Panc1 (cell line): ENCODE data around the gene GSK3B. TPM values are rescaled to one million over a fixed set of nuclear protein-coding genes. Genes with fewer than 3 reads are reported as not detected.
A peak's percentile ranks its signal among the peaks of the same experiment; 100 is the strongest.

ENCODE experiments used
- ATAC-seq: fragments of 200-7000 bp; cut with Tn5 transposase; 2 replicates; pipeline ENCODE4 v1.9.1; 2020; ENCODE audit warnings: mild to moderate bottlenecking, moderate library complexity
- BruUV-seq: library from RNA; stranded (reverse); fragments of 400-500 nt; replicated peaks from 2 replicates; lab custom pipeline; 2021; lab: Mats Ljungman, UMichigan
- CTCF ChIA-PET: fragments of 300-600 bp; sonication (Branson Sonifier 250); formaldehyde crosslinking; loops from one replicate; lab custom pipeline; 2022; ENCODE audit warnings: antibody characterized with exemption; lab: Charles Lee
- POLR2A ChIA-PET: fragments of 300-600 bp; sonication (Branson Sonifier 250); formaldehyde crosslinking; loops from one replicate; lab custom pipeline; 2022; ENCODE audit warnings: antibody characterized with exemption; lab: Charles Lee
- DNase-seq: peaks from one replicate; pipeline ENCODE4 v3.0.0-alpha.2; 2010; ENCODE audit warnings: low read depth, low spot score
- H3K27ac ChIP-seq: 2 replicates; pipeline ENCODE4 v1.5.1; 2011; ENCODE audit warnings: mild to moderate bottlenecking, low read length, inconsistent platforms
- H3K27me3 ChIP-seq: fragments of 200-500 bp; sonication (Bioruptor generic); 2 replicates; pipeline ENCODE4 v1.6.0; 2014; ENCODE audit warnings: low read length, inconsistent platforms; ENCODE audit not compliant: control insufficient read depth, insufficient read depth
- H3K36me3 ChIP-seq: fragments of 200-500 bp; sonication (Bioruptor generic); 2 replicates; pipeline ENCODE4 v1.5.1; 2014; ENCODE audit warnings: inconsistent platforms, mild to moderate bottlenecking, low read length, moderate library complexity; ENCODE audit not compliant: control insufficient read depth, insufficient read depth
- H3K4me1 ChIP-seq: 2 replicates; pipeline ENCODE4 v1.5.1; 2011; ENCODE audit warnings: inconsistent platforms, mild to moderate bottlenecking, low read length, moderate library complexity; ENCODE audit not compliant: control insufficient read depth, insufficient read depth
- H3K4me3 ChIP-seq, 2 experiments: 2 replicates each; pipeline ENCODE4 v1.5.1; 2011 to 2012; ENCODE audit warnings: low read depth in 2 of 2, low read length in 2 of 2, mild to moderate bottlenecking in 2 of 2, inconsistent platforms in 1 of 2, moderate library complexity in 1 of 2
- H3K9me3 ChIP-seq: fragments of 200-500 bp; sonication (Bioruptor generic); 2 replicates; pipeline ENCODE4 v1.5.1; 2014; ENCODE audit warnings: low read depth, mild to moderate bottlenecking, inconsistent platforms, low read length, moderate library complexity; ENCODE audit not compliant: control insufficient read depth, insufficient read depth
- CTCF ChIP-seq: fragments of 450-650 bp; IDR thresholded peaks from 2 replicates; pipeline ENCODE4 v1.5.1; 2017; ENCODE audit warnings: mild to moderate bottlenecking
- POLR2AphosphoS5 ChIP-seq: IDR thresholded peaks from 2 replicates; pipeline ENCODE4 v1.6.1; 2012; ENCODE audit warnings: mild to moderate bottlenecking, low read depth, low read length, moderate library complexity
- REST ChIP-seq, 2 experiments: IDR thresholded peaks; 2 replicates each; pipeline ENCODE4 v1.6.1; 2011 to 2012; ENCODE audit warnings: low read depth in 2 of 2, control low read depth in 1 of 2, low read length in 1 of 2, mild to moderate bottlenecking in 1 of 2, moderate library complexity in 1 of 2; ENCODE audit not compliant: insufficient read depth in 1 of 2
- SIN3A ChIP-seq: IDR thresholded peaks from 2 replicates; pipeline ENCODE4 v1.6.1; 2012; ENCODE audit warnings: low read depth, mild to moderate bottlenecking, low read length, moderate library complexity, borderline replicate concordance; ENCODE audit not compliant: insufficient read depth
- TCF7L2 ChIP-seq: IDR thresholded peaks from 2 replicates; pipeline ENCODE4 v1.6.1; 2011; ENCODE audit warnings: mild to moderate bottlenecking, low read depth, low read length, inconsistent platforms
- in situ Hi-C: cut with HindIII; loops from 2 replicates; pipeline ENCODE4 v1.10.0; 2016; ENCODE audit warnings: low sequenced_read_pairs, low pct_unique_long_range_greater_than_20kb
- intact Hi-C: fragments of 100-400 bp; cut with micrococcal nuclease; formaldehyde crosslinking; loops from one replicate; pipeline ENCODE4 v1.10.0; 2022; ENCODE audit not compliant: unreplicated experiment
- total RNA-seq: library from RNA; stranded (reverse); gene quantifications from one replicate; pipeline ENCODE4 v1.2.1, GENCODE V29; 2021; ENCODE audit not compliant: unreplicated experiment

GSK3B gene
- total RNA-seq, 1 experiment from 2014 or later = 35.3 TPM

GRCh38 chr3:120092474-120092873 is 1.8 kb downstream of the GSK3B start:
- peaks cover 4% of the 10 kb centered on the region; the same call in 1 of the 2 replicates for H3K36me3 ChIP-seq
- ChIA-PET POLR2A (no interaction called here), CTCF (no interaction called here)
- in situ Hi-C loops = no loop called here
- H3K27me3 ChIP-seq = no peaks in the 10 kb centered on the region
- H3K4me3 ChIP-seq = peak overlapping the region; percentile 81 to 98
- intact Hi-C loops = loop anchor here (10.0 kb wide), 1 partner anchor 198 kb away; no protein-coding TSS in a partner anchor
- no peak for DNase-seq
- H3K4me1 ChIP-seq = peaks cover 4% of the 10 kb centered on the region; the same call in 1 of the 2 replicates
- TF ChIP-seq CTCF = no peak
- no peak for TF ChIP-seq TCF7L2
- TF ChIP-seq POLR2AphosphoS5 = no peak
- no peaks in the 10 kb centered on the region for H3K9me3 ChIP-seq
- H3K27ac ChIP-seq = peak overlapping the region; percentile 89; the same call in 1 of the 2 replicates
- BruUV-seq = no TSS peak
- no peak for ATAC-seq

GRCh38 chr3:120090422-120090821 is 3.8 kb downstream of the GSK3B start:
- Histone ChIP-seq H3K9me3 (no peaks in the 10 kb centered on the region), H3K27ac (no peak overlapping the region), H3K4me1 (peaks cover 4% of the 10 kb centered on the region; the same call in 1 of the 2 replicates), H3K27me3 (no peaks in the 10 kb centered on the region), H3K4me3 (peak overlapping the region; percentile 81 to 98), H3K36me3 (no peaks in the 10 kb centered on the region; the same call in 1 of the 2 replicates)
- ChIA-PET CTCF (no interaction called here), POLR2A (no interaction called here)
- intact Hi-C loops = loop anchor here (10.0 kb wide), 1 partner anchor 196 kb away; no protein-coding TSS in a partner anchor
- no peak for ATAC-seq
- in situ Hi-C loops = no loop called here
- no peak for TF ChIP-seq REST (IDR thresholded peaks at IDR 0.05; ENCODE audit: insufficient read depth in 1 of 2, low read depth in 2 of 2, low read length in 1 of 2)
- TF ChIP-seq TCF7L2 = no peak
- no peak for TF ChIP-seq CTCF
- no peak for TF ChIP-seq POLR2AphosphoS5
- TF ChIP-seq SIN3A = no peak
- DNase-seq = no peak
- TSS peak; percentile 44 for BruUV-seq
